ENCODE measurements around the gene ABCC11.

GRCh38 chr16:48128769-48129168 lies 118.6 kb downstream of the ABCC11 start:
- TF ChIP-seq CTCF (IDR thresholded peaks at IDR 0.05; ENCODE audit: insufficient read depth, low read length, poor library complexity, severe bottlenecking) (no peak), EZH2phosphoT487 (conservative IDR thresholded peaks at IDR 0.05; ENCODE audit: low read length) (no peak)

Data from SU-DHL-6 (cell line).